Endodermal cell (in vitro differentiated cells): Measurements from ENCODE around the gene ASCC3. TPM values are rescaled to one million over a fixed set of nuclear protein-coding genes. Genes with fewer than 3 reads are reported as not detected.

ENCODE experiments used
- DNase-seq: peaks from one replicate; pipeline ENCODE4 v3.0.0-alpha.2; 2017
- H3K27ac ChIP-seq: 2 replicates; pipeline ENCODE4 v1.5.1; 2013; ENCODE audit warnings: mild to moderate bottlenecking, low read depth, low read length, moderate library complexity
- H3K27me3 ChIP-seq: 2 replicates; pipeline ENCODE4 v1.6.1; 2013; ENCODE audit warnings: mild to moderate bottlenecking, low read length, moderate library complexity; ENCODE audit not compliant: insufficient read depth, control insufficient read depth, poor library complexity, severe bottlenecking
- H3K36me3 ChIP-seq: 2 replicates; pipeline ENCODE4 v1.7.0; 2013; ENCODE audit warnings: mild to moderate bottlenecking, low read length, moderate library complexity; ENCODE audit not compliant: control insufficient read depth, insufficient read depth
- H3K4me1 ChIP-seq: one replicate; pipeline ENCODE4 v1.7.0; 2013; ENCODE audit warnings: low read length; ENCODE audit not compliant: control insufficient read depth, insufficient read depth
- H3K4me3 ChIP-seq: 2 replicates; pipeline ENCODE4 v1.5.1; 2013; ENCODE audit warnings: mild to moderate bottlenecking, low read length, moderate library complexity
- H3K9ac ChIP-seq: 2 replicates; pipeline ENCODE4 v1.6.1; 2013; ENCODE audit warnings: mild to moderate bottlenecking, low read length, moderate library complexity; ENCODE audit not compliant: poor library complexity, severe bottlenecking; ENCODE audit errors: extremely low read depth
- H3K9me3 ChIP-seq: 2 replicates; pipeline ENCODE4 v1.6.1; 2013; ENCODE audit warnings: mild to moderate bottlenecking, low read length, moderate library complexity; ENCODE audit not compliant: control insufficient read depth
- H3K27ac Mint-ChIP-seq: 2 replicates; pipeline ENCODE4 v1.8.0; 2020; ENCODE audit warnings: mixed read lengths
- H3K27me3 Mint-ChIP-seq: 2 replicates; pipeline ENCODE4 v1.8.0; 2021; ENCODE audit warnings: mild to moderate bottlenecking, mixed read lengths; ENCODE audit not compliant: insufficient read depth
- H3K36me3 Mint-ChIP-seq: 2 replicates; pipeline ENCODE4 v1.8.0; 2020; ENCODE audit warnings: low read depth, mixed read lengths
- H3K4me1 Mint-ChIP-seq: 2 replicates; pipeline ENCODE4 v1.8.0; 2020; ENCODE audit warnings: mixed read lengths
- H3K4me3 Mint-ChIP-seq: 2 replicates; pipeline ENCODE4 v1.8.0; 2020; ENCODE audit warnings: mild to moderate bottlenecking, moderate library complexity, mixed read lengths
- H3K9me3 Mint-ChIP-seq: 2 replicates; pipeline ENCODE4 v1.8.0; 2020; ENCODE audit warnings: mild to moderate bottlenecking, mixed read lengths
- CTCF ChIP-seq: fragments of 200-600 bp; sonication (generic); conservative IDR thresholded peaks from 2 replicates; pipeline ENCODE4 v1.5.0; 2021; ENCODE audit warnings: antibody characterized with exemption, mild to moderate bottlenecking
- WGBS, 2 experiments: methylation state at CpG; one replicate each; pipeline versions ENCODE4 v1.1.5 to v1.1.7; 2013; ENCODE audit warnings: missing lambda C conversion rate in 2 of 2, mixed read lengths in 1 of 2; ENCODE audit not compliant: insufficient coverage in 1 of 2, insufficient read length in 1 of 2; 5-methylcytosine and 5-hydroxymethylcytosine counted together
- total RNA-seq, 2 donors: library from RNA; stranded (reverse); fragmentation: NEBNext Ultra II Directional in 1 of 2; extraction: Animal tissue kit (Norgen Biotek cat#: 25700) in 1 of 2; gene quantifications; 2 replicates in 1 of 2; 3 replicates in 1 of 2; pipeline ENCODE4 v1.2.1, GENCODE V29; 2021

Gene ASCC3
- total RNA-seq, 2 donors from 2014 or later: 40.0 to 41.1 TPM

GRCh38 chr6:100517106-100517505, 364.0 kb downstream of the ASCC3 start:
- DNase-seq: no peak
- no peaks in the 10 kb centered on the region for H3K4me1 Mint-ChIP-seq
- H3K9me3 ChIP-seq: no peaks in the 10 kb centered on the region
- peaks cover 6% of the 10 kb centered on the region for H3K36me3 ChIP-seq
- H3K36me3 Mint-ChIP-seq: peaks cover 6% of the 10 kb centered on the region
- H3K27ac ChIP-seq: no peak overlapping the region
- H3K27me3 ChIP-seq: no peaks in the 10 kb centered on the region
- 92 to 97% methylated on average over 4 of the region's 4 CpGs for WGBS, 2 experiments
- no peak overlapping the region for H3K9ac ChIP-seq
- H3K4me1 ChIP-seq: no peaks in the 10 kb centered on the region
- no peak overlapping the region for H3K27ac Mint-ChIP-seq
- no peak overlapping the region for H3K4me3 Mint-ChIP-seq
- no peak for TF ChIP-seq CTCF
- H3K27me3 Mint-ChIP-seq: no peaks in the 10 kb centered on the region
- no peaks in the 10 kb centered on the region for H3K9me3 Mint-ChIP-seq
- no peak overlapping the region for H3K4me3 ChIP-seq

GRCh38 chr6:100514660-100515059, 366.5 kb downstream of the ASCC3 start:
- no peaks in the 10 kb centered on the region for H3K4me1 Mint-ChIP-seq
- H3K9me3 Mint-ChIP-seq: no peaks in the 10 kb centered on the region
- TF ChIP-seq CTCF: no peak
- H3K9me3 ChIP-seq: no peaks in the 10 kb centered on the region
- no peaks in the 10 kb centered on the region for H3K4me1 ChIP-seq
- H3K27me3 Mint-ChIP-seq: no peaks in the 10 kb centered on the region
- WGBS, 2 experiments: 98% methylated on average over 3 of the region's 3 CpGs; no CpG with 5 or more reads in 1 of the 2 experiments
- no peaks in the 10 kb centered on the region for H3K27me3 ChIP-seq
- peaks cover 20% of the 10 kb centered on the region for H3K36me3 ChIP-seq
- H3K4me3 Mint-ChIP-seq: no peak overlapping the region
- H3K27ac Mint-ChIP-seq: no peak overlapping the region
- H3K9ac ChIP-seq: no peak overlapping the region
- H3K36me3 Mint-ChIP-seq: peaks cover 20% of the 10 kb centered on the region
- H3K27ac ChIP-seq: no peak overlapping the region
- DNase-seq: no peak
- no peak overlapping the region for H3K4me3 ChIP-seq

- Mint-ChIP-seq H3K4me3 (no peak overlapping the region), H3K36me3 (peaks cover 24% of the 10 kb centered on the region), H3K4me1 (no peaks in the 10 kb centered on the region), H3K9me3 (no peaks in the 10 kb centered on the region), H3K27me3 (no peaks in the 10 kb centered on the region), H3K27ac (no peak overlapping the region)
- H3K4me1 ChIP-seq: no peaks in the 10 kb centered on the region
- no peak overlapping the region for H3K27ac ChIP-seq
- no peak for DNase-seq
- no peaks in the 10 kb centered on the region for H3K9me3 ChIP-seq
- WGBS, 2 experiments: 88 to 92% methylated on average over 3 to 6 of the region's 6 CpGs
- TF ChIP-seq CTCF: no peak
- no peak overlapping the region for H3K9ac ChIP-seq
- H3K27me3 ChIP-seq: no peaks in the 10 kb centered on the region
- no peak overlapping the region for H3K4me3 ChIP-seq
- peaks cover 34% of the 10 kb centered on the region for H3K36me3 ChIP-seq
Measured at GRCh38 chr6:100512203-100512862, 368.8 kb downstream of the ASCC3 start.
